Measurements from ENCODE around the gene SMAD4.

DNA sequence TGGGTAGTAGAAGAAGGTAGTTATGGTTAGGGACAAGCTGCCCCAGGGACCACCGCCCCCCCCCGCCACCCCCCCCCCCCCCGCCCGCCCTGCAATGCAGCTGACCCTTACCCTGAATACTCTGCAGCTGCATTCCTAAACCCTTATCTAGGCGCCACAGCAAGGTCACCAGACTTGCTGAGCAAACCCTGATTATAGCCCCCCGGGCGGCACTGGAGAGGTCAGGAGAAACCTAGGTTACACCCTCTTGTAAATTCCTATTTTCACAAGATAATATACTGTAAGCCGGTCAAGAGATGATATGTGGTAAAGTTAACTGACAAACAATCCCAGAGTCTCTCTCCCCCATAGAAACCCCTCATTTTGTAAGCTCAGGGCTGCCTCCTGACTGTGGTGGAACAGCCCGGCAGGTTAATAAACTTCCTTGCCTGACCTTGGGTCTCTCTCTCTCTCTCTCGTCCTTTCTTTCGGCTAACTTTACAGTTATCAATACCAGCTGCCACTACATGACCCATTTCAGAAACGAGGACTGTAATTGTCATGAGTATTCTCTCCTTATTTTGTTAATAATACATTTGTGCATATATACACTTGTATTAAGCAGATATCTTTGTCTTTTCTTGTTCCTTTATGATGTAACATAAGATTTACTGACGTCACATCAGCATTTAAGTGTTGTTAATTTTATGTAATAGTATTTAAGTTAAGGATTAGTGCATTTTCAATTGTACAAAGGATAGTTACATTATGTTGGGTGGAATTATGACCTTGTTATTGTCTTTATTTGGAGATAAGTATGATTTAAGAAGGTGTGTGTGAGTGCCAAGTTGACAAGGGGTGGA lies 22.8 kb upstream of the SMAD4 start:
- TF ChIP-seq FOXJ3 (CRISPR knock-in tag; IDR thresholded peaks at IDR 0.05; ENCODE audit: borderline replicate concordance) (no peak), CREB1 (CRISPR knock-in tag; IDR thresholded peaks at IDR 0.05) (no peak)
- TF ChIP-seq, protein P1, sequence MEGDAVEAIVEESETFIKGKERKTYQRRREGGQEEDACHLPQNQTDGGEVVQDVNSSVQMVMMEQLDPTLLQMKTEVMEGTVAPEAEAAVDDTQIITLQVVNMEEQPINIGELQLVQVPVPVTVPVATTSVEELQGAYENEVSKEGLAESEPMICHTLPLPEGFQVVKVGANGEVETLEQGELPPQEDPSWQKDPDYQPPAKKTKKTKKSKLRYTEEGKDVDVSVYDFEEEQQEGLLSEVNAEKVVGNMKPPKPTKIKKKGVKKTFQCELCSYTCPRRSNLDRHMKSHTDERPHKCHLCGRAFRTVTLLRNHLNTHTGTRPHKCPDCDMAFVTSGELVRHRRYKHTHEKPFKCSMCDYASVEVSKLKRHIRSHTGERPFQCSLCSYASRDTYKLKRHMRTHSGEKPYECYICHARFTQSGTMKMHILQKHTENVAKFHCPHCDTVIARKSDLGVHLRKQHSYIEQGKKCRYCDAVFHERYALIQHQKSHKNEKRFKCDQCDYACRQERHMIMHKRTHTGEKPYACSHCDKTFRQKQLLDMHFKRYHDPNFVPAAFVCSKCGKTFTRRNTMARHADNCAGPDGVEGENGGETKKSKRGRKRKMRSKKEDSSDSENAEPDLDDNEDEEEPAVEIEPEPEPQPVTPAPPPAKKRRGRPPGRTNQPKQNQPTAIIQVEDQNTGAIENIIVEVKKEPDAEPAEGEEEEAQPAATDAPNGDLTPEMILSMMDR (IDR thresholded peaks at IDR 0.05), result no peak
- TF ChIP-seq, protein P2, sequence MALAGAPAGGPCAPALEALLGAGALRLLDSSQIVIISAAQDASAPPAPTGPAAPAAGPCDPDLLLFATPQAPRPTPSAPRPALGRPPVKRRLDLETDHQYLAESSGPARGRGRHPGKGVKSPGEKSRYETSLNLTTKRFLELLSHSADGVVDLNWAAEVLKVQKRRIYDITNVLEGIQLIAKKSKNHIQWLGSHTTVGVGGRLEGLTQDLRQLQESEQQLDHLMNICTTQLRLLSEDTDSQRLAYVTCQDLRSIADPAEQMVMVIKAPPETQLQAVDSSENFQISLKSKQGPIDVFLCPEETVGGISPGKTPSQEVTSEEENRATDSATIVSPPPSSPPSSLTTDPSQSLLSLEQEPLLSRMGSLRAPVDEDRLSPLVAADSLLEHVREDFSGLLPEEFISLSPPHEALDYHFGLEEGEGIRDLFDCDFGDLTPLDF (CRISPR knock-in tag; IDR thresholded peaks at IDR 0.05), result no peak
- TF ChIP-seq, protein P3, sequence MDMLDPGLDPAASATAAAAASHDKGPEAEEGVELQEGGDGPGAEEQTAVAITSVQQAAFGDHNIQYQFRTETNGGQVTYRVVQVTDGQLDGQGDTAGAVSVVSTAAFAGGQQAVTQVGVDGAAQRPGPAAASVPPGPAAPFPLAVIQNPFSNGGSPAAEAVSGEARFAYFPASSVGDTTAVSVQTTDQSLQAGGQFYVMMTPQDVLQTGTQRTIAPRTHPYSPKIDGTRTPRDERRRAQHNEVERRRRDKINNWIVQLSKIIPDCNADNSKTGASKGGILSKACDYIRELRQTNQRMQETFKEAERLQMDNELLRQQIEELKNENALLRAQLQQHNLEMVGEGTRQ (CRISPR knock-in tag; IDR thresholded peaks at IDR 0.05), result no peak

All from WTC11 (cell line).